Measurements from ENCODE around the gene MLXIP. TPM values are rescaled to one million over a fixed set of nuclear protein-coding genes. Genes with fewer than 3 reads are reported as not detected.
"Not testable (repeated sequence)": the region's sequence is repeated elsewhere in the genome, so short reads cannot be mapped to it uniquely, and the experiment has no call there.

Gene MLXIP
- polyA plus RNA-seq, 1 donor, result 30.7 TPM

DNA sequence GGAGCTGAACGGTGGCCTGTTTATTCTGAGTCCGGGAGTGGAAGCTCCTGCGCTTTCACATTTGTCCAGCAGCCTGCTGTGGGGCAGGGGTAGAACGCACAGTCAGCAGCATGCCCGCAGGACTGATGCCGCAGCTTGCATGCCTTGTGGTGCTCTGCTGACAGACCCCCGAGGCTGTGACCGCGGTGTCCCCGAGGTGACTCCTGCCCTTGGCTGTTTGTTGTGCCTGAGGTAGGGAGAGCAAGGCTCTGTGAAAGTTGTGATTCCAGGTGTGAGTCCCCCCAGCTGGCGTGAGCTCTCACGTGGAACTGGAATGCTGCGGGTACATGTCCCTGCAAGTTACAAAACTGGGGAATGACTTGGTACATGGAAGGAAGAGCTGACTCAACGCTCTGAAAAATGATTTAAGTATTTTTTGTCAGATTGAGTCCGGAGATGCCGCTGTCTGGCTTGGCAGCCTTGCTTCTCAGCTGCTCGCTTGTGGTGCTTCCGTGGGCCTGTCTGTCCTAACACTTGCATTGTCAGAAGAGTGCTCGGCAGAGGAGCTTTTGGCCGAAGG is 18.1 kb downstream of the MLXIP start:
- no peak for DNase-seq (ENCODE audit: low read depth)

DNA sequence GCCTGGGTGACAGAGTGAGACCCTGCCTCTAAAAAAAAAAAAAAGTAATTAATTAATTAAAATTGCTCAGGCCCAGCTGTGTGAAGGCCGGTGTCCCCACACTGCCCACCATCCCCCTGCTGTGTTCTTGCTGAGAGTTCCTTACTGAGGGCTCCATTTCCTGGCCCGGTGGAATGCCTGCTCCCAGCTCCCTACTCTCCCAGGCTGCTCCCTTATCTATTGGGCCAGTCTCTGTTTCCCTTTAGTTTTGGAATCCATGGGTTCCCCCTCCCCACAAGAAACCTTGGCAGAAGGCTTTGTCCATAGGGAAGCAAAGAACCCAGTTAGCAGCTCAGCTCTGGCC is 19.0 kb downstream of the MLXIP start:
- no peak for DNase-seq (ENCODE audit: low read depth)

DNA sequence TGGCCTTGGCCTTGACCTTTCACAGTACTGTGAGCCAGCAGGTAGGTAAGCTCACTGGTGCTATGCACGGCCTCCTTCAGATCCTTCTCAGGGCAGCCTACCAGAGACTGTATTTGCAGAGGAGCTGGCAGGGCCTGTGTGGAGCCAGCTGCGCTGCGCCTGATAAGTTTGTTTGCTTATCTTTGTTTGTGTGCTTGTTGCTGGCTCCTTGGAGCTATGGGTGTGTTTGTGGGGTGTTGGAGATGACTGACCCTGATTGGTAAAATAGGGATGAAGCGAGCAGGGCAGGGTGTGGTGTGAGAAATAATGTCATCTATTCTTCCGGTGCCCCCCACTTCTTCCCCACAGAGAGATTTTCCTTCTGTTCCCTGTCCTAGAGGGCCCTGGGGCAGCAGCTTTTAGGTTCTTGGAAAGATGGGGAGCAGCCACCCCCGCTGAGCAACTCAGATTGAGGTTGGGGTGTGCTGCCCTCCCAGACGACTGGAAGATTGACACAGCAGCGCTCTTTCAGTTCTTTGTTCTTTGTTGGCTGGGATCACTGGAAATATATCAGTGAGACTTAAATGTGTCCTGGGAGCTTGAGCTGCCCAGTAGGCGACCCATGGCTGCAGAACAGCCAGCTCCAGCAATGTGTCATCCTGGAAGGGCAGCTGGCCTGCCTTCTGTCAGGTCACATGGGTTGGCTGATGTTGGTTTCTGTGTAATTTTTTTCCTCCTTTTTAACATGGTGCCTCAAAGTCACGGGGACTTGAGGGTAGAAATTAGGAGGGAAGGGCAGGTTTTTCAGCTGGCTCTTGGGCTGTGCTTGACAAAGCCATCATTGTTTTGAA is 19.6 kb downstream of the MLXIP start:
- no peak for DNase-seq (ENCODE audit: low read depth)

DNA sequence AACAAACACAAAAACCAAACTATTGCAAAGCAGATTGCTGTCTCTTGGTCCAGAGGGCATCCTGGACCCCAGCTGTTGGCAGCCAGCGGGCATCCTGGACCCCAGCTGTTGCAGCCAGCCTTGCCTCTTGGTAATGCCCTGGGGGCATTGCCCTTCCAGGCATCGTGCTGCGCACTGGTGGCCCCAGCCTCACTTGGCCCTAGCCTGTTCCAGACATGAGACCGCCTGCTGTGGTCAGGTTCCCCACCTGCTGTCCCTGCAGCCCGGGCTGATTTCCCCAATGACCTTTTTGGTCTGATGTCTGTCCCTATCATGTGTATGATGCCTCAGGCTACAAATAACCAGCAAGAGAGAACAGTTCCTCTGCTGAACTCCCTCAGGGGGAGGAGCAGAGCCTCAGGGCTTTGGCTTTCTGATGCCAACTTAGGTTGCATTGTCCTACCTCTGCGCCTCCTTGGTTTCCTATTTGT is 20.8 kb downstream of the MLXIP start:
- DNase-seq (ENCODE audit: low read depth), result no peak

DNA sequence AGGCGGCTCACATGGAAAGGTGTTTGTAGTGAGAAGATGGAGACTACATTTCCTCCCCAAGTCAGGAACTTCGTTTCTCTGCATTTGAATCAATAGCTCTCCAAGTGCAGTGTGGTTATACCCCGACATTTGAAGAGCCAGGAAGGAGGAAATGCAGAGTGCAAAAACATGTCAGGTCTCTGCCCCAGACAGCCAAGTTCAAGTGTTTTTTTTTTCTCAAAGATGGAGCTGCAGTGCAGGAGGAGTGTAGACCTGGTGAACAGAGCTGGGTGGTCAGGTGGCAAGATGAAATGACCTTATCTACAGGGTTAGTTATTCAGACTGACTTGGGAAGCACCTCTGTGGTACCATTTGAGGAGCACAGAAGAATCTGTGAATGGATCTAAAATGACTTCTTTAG is 21.3 kb downstream of the MLXIP start:
- DNase-seq (ENCODE audit: low read depth), result no peak

DNA sequence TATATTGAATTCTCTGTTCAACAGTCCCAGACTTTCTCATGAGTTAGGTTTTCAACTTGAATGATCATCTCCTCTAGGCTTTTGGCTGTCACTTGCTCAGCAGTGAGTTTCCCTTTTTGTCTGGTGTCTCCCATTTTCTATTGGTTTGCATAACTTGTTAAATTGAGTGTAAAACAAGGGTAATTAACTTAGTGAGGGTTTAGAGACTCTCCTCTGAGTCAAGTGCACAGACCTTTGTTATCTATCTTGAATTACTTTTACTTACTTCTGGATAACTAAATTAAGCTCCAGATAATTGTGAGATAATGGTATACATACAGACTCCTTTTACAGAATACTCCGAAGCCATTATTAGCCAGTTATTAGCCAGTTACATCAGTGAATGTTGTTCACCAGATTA is 22.0 kb downstream of the MLXIP start:
- DNase-seq (ENCODE audit: low read depth), result no peak

DNA sequence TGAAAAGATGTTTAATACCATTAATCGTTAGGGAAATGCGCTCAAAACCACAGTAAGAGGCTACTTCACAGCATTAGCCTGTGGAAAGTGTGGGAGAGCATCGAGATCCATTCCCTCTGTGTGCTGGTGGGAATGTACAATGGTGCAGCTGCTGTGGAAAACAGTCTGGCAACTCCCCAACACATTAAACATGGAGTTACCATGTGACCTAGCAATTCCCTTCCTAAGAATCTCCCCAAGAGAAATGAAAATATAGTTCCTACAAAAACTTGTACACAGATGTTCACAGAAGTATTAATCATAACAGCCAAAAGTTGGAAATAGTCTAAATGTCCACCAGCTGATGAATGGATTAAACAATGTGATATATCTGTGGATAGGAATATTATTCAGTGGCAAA is 23.8 kb downstream of the MLXIP start:
- DNase-seq (ENCODE audit: low read depth), result peak; percentile 82

DNA sequence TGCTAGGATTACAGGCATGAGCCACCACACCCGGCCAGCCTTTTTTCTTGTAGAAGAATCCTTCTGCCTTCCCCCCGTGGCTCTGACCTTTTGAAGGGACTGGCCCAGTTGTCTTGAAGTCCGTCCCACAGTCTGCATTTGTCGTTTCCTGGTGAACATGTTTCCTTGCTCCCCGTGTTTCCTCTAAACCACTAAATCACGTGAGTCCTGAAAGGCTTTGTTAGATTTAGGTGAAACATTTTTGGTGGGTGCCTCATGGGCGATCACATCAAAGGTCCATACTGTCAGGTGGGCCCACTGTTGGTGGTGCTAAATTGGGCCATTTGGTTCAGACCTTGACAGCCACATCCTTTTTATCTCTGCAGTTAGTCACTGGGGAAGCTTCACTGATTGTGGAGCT is 26.3 kb downstream of the MLXIP start:
- no peak for DNase-seq (ENCODE audit: low read depth)

DNA sequence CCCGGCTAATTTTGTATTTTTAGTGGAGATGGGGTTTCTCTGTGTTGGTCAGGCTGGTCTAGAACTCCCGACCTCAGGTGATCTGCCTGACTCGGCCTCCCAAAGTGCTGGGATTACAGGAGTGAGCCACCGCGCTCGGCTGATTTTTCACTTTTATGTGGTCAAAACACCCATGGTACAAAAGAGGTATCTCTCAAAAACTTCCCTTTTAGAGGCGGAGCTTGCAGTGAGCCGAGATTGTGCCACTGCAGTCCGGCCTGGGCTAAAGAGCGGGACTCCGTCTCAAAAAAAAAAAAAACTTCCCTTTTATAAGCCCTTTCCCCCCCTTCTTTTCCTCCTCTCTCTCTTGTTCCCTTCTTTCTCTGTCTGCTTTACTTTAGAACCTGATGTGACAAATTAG is 26.9 kb downstream of the MLXIP start:
- not testable (repeated sequence) for DNase-seq (ENCODE audit: low read depth)

DNA sequence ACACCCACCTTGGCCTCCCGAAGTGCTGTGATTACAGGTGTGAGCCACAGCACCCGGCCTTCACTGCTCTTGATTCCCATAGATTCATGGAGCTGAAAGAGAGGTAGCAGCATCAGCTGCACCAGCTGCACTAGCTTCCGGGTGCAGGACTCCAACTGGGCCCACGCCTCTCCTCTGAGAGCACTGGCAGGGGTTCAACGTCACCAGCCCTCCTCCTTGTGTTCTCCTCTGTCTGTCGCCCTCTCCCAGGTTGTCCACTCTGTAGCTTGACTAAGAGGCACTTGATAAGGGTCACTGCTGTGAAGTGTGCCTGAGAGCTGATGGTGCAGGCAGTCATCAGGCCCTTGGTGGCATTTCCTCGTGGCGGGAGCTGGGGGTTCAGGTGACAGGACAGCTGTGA is 28.3 kb downstream of the MLXIP start:
- no peak for DNase-seq (ENCODE audit: low read depth)

DNA sequence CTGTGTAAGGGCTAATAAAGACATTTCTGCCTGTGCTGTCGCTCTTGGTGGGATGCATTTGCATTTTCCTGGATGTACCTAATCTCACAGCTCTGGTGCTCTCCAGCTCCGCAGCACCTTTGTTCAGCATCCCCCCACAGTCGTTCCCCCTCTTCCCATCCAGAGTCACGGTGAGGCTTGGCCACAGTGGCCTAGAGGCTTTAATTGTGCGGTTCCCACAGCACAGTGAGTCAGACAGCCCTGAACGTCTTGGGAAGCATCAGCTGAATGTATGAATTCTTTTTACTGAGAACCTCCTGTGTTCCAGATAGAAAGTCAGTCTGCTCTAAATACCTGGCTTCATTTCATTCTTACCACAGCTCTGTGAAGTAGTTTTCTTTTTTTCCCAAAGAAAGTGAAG is 28.7 kb downstream of the MLXIP start:
- DNase-seq (ENCODE audit: low read depth), result no peak

DNA sequence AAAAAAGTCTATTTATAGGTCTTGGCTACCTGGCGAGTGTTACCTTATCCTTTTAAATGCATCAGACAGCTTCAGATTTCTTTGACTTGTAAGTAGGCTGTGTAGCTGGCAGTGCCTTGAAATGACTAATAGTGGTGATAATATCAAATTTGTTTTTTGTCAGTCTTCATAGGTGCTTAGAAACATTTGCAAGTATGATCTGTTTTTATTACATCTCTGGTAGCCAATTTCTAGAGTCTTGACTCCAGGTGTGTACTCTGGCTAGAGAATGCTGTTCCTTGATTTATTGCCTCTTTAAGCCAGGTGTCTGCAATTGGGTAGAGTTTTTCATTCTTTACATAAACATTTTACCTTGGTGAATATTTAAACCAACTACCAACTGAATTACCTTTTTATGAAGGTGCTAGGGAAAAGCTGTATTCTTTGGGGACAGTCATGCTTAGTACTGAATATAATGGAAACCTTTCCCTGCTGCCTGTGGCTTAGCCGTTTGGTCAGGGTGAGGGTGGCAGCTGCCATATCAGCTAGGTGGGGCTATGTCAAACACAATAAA is 32.6 kb downstream of the MLXIP start:
- no peak for DNase-seq (ENCODE audit: low read depth)

DNA sequence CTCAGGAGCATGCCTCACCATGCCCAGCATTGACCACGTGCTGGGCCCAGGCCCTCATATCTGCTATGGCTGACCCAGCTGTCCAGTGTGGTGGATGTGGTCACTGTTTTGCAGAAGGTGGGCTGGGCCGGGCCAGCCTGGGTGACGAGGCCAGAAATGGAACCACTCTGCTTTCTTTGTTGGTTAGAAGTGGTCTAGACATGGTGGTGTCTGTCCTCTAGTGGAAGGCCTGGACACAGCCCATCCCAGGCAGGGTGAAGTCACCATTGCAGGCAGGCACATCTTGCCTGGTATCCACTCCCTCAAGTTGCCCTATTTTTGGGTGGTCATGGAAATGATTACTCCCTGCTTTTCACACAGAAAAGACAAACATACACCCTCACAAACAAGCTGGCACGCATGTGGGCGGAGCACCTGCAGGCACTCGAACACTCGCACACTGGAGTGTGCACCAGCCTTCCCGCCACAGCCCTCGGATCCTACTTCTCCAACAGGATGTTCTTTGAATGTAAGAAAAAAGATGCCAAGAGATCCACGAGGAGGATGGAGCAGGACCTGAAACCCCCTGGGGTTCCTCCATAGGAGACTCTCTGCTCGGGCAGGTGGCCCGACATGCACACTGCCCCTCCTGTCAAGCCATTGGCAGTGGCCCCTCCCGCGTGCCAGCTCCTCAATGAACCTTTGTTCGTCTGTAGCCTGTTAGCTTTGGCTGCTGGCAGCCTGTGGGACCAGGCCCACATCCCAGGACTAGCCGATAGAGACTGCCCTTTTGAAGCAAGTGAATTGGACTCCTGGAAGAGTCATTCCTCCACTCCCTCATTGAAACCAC is 38.4 kb downstream of the MLXIP start:
- DNase-seq (ENCODE audit: low read depth), result no peak

DNA sequence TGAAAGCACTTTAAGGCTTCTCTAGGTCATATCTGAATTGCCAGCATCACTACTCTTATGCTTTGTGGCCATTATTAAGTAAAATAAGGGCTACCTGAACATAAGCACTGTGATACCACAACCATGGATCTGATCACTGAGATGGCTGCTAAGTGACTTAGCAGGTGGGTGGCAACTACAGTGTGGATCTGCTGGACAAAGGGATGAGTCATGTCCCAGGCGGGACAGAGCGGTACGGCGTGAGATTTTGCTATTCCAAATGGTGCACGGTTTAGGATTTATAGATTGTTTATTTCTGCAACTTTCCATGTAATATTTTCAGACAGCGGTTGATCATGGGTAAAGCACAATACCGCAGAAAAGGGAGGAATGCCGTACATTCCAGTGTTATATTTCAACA is 39.4 kb downstream of the MLXIP start:
- DNase-seq (ENCODE audit: low read depth), result no peak

DNA sequence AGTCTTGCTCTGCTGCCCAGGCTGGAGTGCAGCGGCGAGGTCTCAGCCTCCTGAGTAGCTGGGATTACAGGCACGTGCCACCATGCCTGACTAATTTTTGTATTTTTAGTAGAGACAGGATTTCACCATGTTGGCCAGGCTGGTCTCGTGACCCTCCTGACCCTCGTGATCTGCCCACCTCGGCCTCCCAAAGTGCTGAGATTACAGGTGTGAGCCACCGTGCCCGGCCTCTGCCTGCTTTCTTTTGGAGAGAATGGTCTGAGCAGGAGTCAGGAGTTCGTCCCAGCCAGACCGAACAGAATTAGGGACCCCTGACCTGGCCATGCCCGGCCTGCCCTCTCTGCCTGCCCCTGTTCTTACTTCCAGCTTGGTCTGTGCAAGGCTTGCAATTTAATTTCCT is 42.8 kb downstream of the MLXIP start:
- DNase-seq (ENCODE audit: low read depth), result not testable (repeated sequence)

DNA sequence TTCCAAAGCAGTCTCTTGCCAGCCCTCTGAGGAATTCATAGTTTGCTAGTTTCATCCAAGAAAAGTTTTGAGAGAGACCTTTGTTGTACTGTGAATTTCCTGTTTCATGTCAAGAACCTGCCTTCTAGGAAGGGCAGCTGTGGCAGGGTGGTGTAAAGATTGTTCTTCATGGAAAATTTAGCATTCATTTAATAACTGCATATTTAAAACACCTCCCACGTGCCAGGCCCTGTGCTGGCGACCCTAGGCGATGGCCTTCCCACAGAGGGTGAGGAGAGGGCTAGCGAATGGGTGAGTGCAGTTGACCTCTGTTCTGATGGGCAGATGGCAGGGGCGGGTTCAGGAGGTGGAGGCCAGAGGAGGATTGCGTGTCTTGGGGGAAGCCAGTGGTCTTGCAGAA is 43.2 kb downstream of the MLXIP start:
- no peak for DNase-seq (ENCODE audit: low read depth)

DNA sequence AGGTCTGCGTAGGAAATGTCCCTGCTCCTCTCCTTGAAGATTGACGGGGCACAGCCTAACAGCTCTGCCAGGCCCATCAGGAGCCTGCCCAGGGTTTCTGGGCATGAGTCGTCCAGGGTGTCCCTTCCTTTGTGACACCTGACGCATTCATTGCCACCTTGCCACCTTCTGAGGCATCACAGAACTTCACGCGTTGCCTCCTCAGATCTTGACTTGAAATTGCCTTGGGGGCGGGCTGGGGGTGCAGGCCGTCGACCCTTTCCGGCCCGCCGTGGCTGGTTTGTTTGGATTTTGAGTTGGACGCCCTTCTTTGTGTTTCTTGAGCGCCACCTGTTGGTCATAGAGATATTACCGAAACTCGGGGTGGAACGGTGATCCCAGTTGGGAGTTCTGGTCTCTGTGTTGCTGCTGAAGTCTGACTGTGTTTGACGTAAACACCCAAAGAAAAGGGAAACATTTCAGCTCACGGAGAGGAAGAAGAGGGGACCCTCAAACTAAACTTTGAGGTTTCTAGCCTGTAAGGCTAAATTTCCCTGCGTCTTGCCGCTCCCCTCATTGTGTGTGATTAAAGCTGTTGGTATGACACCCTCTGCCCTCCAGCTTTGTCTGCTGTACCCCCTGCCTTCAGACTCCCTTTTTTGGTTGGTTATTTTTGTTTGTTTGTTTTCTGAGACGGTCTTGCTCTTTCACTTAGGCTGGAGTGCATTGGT is 44.6 kb downstream of the MLXIP start:
- peak; percentile 48 for DNase-seq (ENCODE audit: low read depth)

DNA sequence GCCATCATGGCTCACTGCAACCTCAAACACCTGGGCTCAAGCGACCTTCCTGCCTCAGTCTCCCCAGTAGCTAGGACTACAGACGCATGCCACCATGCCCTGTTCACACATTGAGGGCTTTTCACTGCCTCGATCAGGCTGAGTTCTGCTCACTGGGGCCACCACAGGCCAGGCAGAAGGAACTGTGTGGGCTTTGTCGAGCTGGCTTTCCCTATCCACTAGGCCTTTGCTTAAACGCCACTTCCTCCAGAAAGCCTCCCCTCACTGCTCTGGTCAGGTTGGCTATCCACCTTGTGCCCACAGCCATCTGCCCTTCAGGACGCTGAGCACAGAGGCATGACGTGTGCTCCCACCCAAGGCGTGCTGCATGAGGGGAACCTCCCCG is 45.2 kb downstream of the MLXIP start:
- no peak for DNase-seq (ENCODE audit: low read depth)

DNA sequence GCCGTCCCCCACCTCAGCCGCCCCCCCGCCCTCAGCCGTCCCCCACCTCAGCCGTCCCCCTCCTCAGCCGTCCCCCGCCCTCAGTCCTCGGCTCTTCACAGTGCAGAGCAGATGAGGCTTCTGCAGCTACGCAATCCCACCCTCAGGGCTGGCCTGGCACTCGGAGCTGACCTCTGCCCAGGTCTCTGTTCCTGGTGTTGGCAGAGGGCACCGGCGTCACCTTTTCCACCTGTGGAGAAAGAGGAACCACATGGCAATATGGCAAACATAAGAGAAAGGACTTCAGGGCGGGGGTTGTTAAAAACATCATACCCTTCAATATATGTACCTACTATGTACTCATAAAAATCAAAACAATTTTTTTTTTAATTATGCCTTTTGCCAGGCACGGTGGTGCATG is 45.8 kb downstream of the MLXIP start:
- no peak for DNase-seq (ENCODE audit: low read depth)

DNA sequence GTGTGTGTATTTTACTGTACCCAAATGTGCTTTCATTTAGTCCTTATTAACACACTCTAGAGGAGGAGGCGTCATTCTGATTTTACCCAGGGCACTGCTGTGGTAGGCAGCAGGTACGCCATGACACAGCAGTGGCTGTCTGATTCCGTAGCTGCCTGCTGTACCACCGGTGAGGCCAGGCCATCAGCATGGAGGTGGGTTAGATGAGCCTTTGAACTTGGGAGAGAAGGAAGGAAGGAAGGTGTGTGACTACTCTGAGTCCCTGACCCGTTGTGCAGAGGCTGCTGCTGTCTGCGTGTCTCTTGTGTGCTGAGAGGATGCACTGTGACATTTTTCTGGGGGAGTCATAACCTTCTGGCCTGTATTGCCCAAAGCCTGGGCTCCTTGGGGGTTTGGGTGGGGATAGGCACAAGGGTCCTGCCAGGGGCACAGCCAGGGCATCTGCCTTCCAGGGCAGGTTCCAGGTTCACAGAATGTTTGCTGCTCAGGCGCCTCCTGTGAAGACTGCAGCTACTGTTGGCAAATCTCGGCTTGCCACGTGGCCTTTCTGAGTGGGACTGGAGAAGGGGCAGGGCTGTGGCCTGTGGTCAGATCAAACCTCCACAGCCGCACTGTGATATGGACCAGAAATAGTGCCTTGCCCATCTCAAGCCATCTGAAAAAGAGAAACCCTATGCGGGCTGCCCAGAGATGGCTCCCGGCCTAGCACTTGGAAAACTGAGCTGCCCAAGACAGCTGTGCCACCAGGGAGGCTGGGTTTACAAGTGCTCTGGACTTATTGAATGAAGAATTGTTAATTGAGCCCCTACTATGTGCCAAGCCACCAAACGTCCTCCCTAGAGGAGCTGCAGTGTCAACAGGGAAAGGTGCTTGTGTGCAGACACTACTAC is 47.1 kb downstream of the MLXIP start:
- no peak for DNase-seq (ENCODE audit: low read depth)

DNA sequence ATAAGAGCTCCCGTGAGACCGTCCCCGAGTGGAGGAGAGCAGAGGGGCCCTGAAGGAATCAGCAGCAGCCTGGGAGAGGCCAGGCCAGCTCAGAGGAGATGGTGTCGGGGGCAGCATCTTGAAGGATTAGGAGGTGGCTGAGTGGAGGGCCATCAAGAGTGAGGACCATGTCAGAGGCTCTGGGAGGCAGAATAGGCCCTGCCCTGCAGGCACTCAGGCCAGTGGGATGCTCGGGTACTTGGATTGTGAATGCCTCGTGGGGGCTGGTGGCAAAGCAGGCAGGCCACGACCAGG is 47.7 kb downstream of the MLXIP start:
- no peak for DNase-seq (ENCODE audit: low read depth)
